Sigmoid colon (tissue), 7 donors: Measurements from ENCODE around the gene SCART1. TPM values are rescaled to one million over a fixed set of nuclear protein-coding genes. Genes with fewer than 3 reads are reported as not detected.

Experiments used
- DNase-seq: peaks from one replicate; pipeline ENCODE4 v3.0.0-alpha.2; 2019
- H3K27ac ChIP-seq, 4 donors: fragments of 200-600 bp; sonication (generic); one replicate each; pipeline ENCODE4 v1.5.1; 2016 to 2019; ENCODE audit warnings: mild to moderate bottlenecking in 1 of 4
- H3K27me3 ChIP-seq, 3 donors: fragments of 200-600 bp; sonication (generic); one replicate each; pipeline ENCODE4 v1.5.1; 2019; ENCODE audit warnings: mild to moderate bottlenecking in 1 of 3
- H3K36me3 ChIP-seq, 4 donors: fragments of 200-600 bp; sonication (generic); one replicate each; pipeline ENCODE4 v1.5.1; 2016 to 2019
- H3K4me1 ChIP-seq, 4 donors: fragments of 200-600 bp; sonication (generic); one replicate each; pipeline ENCODE4 v1.5.1; 2017 to 2019
- H3K4me3 ChIP-seq, 4 donors: fragments of 200-600 bp; sonication (generic); one replicate each; pipeline ENCODE4 v1.5.1; 2017 to 2019; ENCODE audit warnings: mild to moderate bottlenecking in 2 of 4, moderate library complexity in 1 of 4
- H3K9me3 ChIP-seq, 4 donors: fragments of 200-600 bp in 3 of 4; sonication (generic) in 3 of 4; one replicate each; pipeline versions ENCODE4 v1.5.1 to v1.6.1; 2013 to 2019
- EP300 ChIP-seq, 4 donors: sonication (generic); formaldehyde crosslinking; IDR thresholded peaks; one replicate each; pipeline ENCODE4 v1.6.1; 2017; ENCODE audit warnings: antibody characterized with exemption in 4 of 4
- POLR2A ChIP-seq, 2 donors: fragments of 450-650 bp; IDR thresholded peaks; one replicate each; pipeline ENCODE4 v1.6.1; 2016; ENCODE audit warnings: antibody characterized with exemption in 2 of 2, mild to moderate bottlenecking in 2 of 2, moderate library complexity in 2 of 2
- POLR2AphosphoS5 ChIP-seq, 4 donors: sonication (generic); formaldehyde crosslinking; IDR thresholded peaks; one replicate each; pipeline ENCODE4 v1.6.1; 2017; ENCODE audit warnings: antibody characterized with exemption in 4 of 4
- WGBS, 2 donors: extraction: QIAGEN DNeasy Blood & Tissue Kit; methylation state at CpG; one replicate each; pipeline ENCODE4 v1.1.7; 2013; 5-methylcytosine and 5-hydroxymethylcytosine counted together
- intact Hi-C: fragments of 100-400 bp; cut with DNase I; formaldehyde crosslinking; loops from one replicate; pipeline ENCODE4 v1.15.1; 2023
- polyA plus RNA-seq, 3 donors: library from polyadenylated mRNA; stranded (reverse); fragments of 200-250 nt; gene quantifications; one replicate each; pipeline ENCODE4 v1.2.3, GENCODE V29; 2013
- total RNA-seq, 4 donors: library from RNA; depleted of rRNA; stranded (reverse); fragments of >200 nt; gene quantifications; one replicate each; pipeline ENCODE4 v1.1.0, GENCODE V29; 2016
- TF ChIP-seq, protein P1 (sequence below), 4 experiments: fragments of 450-650 bp in 3 of 4; fragments of 200-600 bp in 1 of 4; IDR thresholded peaks; one replicate each; pipeline ENCODE4 v1.5.1; 2016 to 2019; ENCODE audit warnings: antibody characterized with exemption in 4 of 4, mild to moderate bottlenecking in 3 of 4, moderate library complexity in 2 of 4
- donor health status: healthy with polysubstance abuse.
- donor health status: Bipolar disorder and iron deficiency.
- donor health status: healthy.

Gene SCART1
- total and polyA plus RNA-seq, 7 donors, result 0.99 to 4.7 (median 2.9) TPM; not detected in 2

DNA sequence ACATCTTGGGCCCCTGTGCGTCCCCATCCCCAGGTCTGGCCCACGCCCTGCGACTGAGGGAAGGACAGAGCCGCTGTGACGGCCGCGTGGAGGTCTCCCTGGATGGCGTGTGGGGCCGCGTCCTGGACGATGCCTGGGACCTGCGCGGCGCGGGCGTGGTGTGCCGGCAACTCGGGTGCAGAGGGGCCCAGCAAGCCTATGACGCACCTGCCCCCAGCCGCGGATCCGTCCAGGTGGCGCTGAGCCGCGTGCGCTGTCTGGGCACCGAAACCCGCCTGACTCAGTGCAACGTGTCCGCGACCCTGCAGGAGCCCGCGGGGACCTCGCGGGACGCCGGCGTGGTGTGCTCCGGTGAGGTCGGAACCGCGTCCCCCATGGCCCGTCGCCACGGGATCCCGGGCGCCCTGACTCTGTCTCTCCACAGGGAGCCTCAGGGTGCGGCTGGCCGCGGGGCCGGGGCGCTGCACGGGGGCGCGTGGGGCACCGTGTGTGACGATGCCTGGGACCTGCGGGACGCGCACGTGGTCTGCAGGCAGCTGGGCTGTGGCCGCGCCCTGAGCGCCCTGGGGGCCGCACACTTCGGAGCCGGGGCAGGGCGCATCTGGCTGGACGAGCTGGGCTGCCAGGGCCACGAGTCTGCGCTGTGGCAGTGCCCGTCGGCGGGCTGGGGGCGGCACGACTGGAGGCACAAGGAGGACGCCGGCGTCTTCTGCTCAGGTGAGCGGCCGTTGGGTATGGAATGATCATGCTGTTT, 5.9 kb downstream of the SCART1 start:
- no peaks in the 10 kb centered on the region for H3K27me3 ChIP-seq
- H3K9me3 ChIP-seq, result no peaks in the 10 kb centered on the region
- no peak overlapping the region for H3K27ac ChIP-seq
- TF ChIP-seq POLR2A (IDR thresholded peaks at IDR 0.05) (no peak), EP300 (IDR thresholded peaks at IDR 0.05) (no peak), POLR2AphosphoS5 (IDR thresholded peaks at IDR 0.05) (no peak)
- TF ChIP-seq, protein P1, sequence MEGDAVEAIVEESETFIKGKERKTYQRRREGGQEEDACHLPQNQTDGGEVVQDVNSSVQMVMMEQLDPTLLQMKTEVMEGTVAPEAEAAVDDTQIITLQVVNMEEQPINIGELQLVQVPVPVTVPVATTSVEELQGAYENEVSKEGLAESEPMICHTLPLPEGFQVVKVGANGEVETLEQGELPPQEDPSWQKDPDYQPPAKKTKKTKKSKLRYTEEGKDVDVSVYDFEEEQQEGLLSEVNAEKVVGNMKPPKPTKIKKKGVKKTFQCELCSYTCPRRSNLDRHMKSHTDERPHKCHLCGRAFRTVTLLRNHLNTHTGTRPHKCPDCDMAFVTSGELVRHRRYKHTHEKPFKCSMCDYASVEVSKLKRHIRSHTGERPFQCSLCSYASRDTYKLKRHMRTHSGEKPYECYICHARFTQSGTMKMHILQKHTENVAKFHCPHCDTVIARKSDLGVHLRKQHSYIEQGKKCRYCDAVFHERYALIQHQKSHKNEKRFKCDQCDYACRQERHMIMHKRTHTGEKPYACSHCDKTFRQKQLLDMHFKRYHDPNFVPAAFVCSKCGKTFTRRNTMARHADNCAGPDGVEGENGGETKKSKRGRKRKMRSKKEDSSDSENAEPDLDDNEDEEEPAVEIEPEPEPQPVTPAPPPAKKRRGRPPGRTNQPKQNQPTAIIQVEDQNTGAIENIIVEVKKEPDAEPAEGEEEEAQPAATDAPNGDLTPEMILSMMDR (IDR thresholded peaks at IDR 0.05), result no peak
- H3K36me3 ChIP-seq, result no peaks in the 10 kb centered on the region
- no peak for DNase-seq
- intact Hi-C loops, result no loop called here
- H3K4me3 ChIP-seq, result no peak overlapping the region
- no peaks in the 10 kb centered on the region for H3K4me1 ChIP-seq
- 70 to 83% methylated on average over 81 of the region's 81 CpGs for WGBS, 2 donors

DNA sequence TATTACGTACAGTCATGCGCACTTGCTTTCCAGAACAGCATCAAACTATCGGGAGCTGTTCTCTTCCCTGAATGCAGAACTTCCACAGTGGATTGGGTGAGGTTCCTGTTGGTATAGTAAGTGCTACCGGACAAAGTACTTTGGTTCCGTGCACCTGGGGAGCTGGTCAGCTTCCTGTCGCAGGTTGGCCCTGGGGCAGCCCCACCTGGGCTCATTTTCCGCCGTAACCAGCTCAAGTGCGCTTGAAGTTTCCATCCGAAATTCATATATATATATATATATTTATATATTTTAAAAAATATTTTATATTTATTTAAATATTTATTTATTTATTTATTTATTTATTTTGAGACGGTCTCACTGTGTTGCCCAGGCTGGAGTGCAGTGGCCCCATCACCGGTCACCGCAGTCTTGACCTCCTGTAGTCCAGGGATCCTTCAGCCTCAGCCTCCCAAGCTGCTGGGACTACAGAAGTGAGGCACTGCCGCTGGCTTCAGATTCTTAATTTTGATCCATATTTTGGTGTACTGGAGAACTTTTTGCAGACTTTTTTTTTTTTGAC, 6.5 kb downstream of the SCART1 start:
- Histone ChIP-seq H3K4me3 (no peak overlapping the region), H3K27me3 (no peaks in the 10 kb centered on the region), H3K4me1 (no peaks in the 10 kb centered on the region), H3K36me3 (no peaks in the 10 kb centered on the region), H3K9me3 (no peaks in the 10 kb centered on the region), H3K27ac (no peak overlapping the region)
- no peak for DNase-seq
- intact Hi-C loops, result no loop called here
- 93 to 95% methylated on average over 14 of the region's 14 CpGs for WGBS, 2 donors
- TF ChIP-seq POLR2AphosphoS5 (IDR thresholded peaks at IDR 0.05) (no peak), POLR2A (IDR thresholded peaks at IDR 0.05) (no peak), EP300 (IDR thresholded peaks at IDR 0.05) (no peak)
- TF ChIP-seq, protein P1 (IDR thresholded peaks at IDR 0.05), result no peak

DNA sequence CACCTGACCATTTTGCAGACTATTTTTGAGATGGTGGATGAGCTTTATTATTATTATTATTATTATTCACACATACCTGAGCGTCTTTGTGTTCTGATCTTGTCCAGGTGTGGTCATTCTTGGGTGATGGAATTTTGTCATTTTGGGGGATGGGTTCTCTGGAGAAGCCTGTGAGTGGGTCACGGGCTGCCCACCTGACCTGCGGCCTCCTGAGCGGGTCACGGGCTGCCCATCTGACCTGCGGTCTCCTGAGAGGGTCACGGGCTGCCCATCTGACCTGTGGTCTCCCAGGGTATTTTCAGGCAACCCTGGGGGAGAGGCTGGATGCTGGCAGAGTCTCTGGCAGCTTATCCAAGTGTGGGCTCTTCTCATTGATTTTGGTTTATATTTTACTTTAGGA, 7.3 kb downstream of the SCART1 start:
- no peak for TF ChIP-seq EP300 (IDR thresholded peaks at IDR 0.05)
- no peak for TF ChIP-seq POLR2A (IDR thresholded peaks at IDR 0.05)
- no peak for TF ChIP-seq POLR2AphosphoS5 (IDR thresholded peaks at IDR 0.05)
- TF ChIP-seq, protein P1 (IDR thresholded peaks at IDR 0.05), result no peak
- Histone ChIP-seq H3K36me3 (no peaks in the 10 kb centered on the region), H3K27ac (no peak overlapping the region), H3K4me1 (no peaks in the 10 kb centered on the region), H3K4me3 (no peak overlapping the region), H3K27me3 (no peaks in the 10 kb centered on the region), H3K9me3 (no peaks in the 10 kb centered on the region)
- WGBS, 2 donors, result 92 to 93% methylated on average over 7 of the region's 7 CpGs
- DNase-seq, result no peak
- intact Hi-C loops, result no loop called here

DNA sequence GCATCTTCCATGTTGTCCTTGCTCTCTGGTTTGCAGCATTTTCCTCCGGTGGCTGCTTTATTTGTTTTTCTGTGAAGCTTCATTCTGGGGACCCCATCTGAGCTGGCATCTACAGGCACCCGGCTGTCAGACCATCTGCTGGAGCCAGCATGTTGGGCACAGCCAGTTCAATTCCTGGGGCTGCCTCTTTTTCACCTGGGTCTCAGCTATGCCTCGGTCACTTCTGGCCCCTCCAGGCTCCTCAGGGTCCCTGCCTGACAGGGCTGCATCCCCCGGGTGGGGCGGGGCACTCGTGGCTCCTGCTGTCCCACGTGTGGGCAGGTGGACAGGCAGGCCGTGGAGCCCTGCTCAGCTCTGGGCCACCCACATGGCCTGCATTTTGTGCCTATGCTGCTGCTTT, 8.1 kb downstream of the SCART1 start:
- intact Hi-C loops, result no loop called here
- H3K27ac ChIP-seq, result no peak overlapping the region
- no peaks in the 10 kb centered on the region for H3K27me3 ChIP-seq
- 69 to 78% methylated on average over 8 of the region's 8 CpGs for WGBS, 2 donors
- no peaks in the 10 kb centered on the region for H3K9me3 ChIP-seq
- no peaks in the 10 kb centered on the region for H3K4me1 ChIP-seq
- no peaks in the 10 kb centered on the region for H3K36me3 ChIP-seq
- no peak overlapping the region for H3K4me3 ChIP-seq
- DNase-seq, result no peak
- no peak for TF ChIP-seq POLR2AphosphoS5 (IDR thresholded peaks at IDR 0.05)

DNA sequence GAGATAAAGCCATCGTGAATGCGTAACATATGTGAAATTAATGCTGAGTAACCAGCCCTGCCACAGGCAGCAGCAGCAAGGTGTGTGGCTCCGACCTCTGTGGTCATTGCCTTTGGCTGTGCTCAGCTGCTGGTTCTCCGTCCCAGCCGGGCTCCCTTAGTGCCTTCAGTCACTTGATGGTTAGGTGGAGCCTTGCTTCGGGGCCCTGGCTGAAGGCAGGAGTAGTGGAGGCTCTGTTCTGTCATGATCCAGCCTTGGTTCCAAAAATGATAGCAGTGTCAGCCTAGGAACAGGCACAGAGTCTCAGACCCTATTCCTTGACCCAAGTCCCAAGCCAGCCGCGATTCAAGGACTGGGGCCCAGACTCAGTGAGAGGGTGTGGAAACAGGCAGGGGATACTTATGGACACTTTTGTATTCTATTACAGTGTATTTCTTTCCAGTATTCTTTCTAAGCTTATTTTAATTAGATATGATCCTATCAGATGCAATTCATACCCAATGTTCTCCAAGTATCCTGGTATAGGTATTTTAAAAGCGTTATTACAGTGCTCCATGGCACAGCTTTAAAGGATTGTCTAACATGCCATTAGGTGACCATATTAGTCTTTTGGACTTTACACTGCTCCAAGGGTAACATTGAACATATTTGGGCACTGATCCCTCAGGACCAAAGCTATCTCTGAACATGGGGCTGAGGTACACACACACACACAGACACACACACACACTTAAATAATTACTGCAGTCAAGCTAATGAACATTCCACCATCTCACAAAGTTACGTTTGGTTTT, 9.0 kb downstream of the SCART1 start:
- Histone ChIP-seq H3K4me1 (no peaks in the 10 kb centered on the region), H3K36me3 (peaks cover 0 to under 1% (median 0%) of the 10 kb centered on the region in 4 donors), H3K27me3 (no peaks in the 10 kb centered on the region), H3K27ac (no peak overlapping the region), H3K4me3 (no peak overlapping the region), H3K9me3 (no peaks in the 10 kb centered on the region)
- DNase-seq, result no peak
- TF ChIP-seq POLR2A (IDR thresholded peaks at IDR 0.05) (no peak), POLR2AphosphoS5 (IDR thresholded peaks at IDR 0.05) (no peak), EP300 (IDR thresholded peaks at IDR 0.05) (no peak)
- TF ChIP-seq, protein P1 (IDR thresholded peaks at IDR 0.05), result no peak
- intact Hi-C loops, result no loop called here
- 89 to 90% methylated on average over 10 of the region's 10 CpGs for WGBS, 2 donors
